Measurements from ENCODE around the gene WNT4.

DNA sequence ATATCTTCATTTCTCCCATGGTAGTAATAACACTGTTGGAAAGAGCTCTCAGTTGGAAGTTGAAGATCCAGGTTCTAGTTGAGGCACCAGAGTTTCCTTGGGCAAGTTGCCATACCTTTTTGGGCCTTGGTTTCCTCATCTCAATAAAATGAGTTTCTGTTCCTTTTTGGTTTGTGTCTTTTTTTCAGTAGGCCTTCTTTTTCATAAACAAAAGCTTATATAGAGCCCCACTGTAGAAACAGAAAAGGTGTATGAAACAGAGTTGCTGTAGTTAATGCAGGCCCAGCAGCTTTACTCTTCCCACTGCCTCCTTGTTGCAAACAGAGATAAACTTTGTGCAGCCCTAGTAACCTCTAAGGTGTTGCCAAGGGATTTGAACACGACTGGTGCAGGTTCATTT, 41.7 kb downstream of the WNT4 start:
- TF ChIP-seq, protein P1, sequence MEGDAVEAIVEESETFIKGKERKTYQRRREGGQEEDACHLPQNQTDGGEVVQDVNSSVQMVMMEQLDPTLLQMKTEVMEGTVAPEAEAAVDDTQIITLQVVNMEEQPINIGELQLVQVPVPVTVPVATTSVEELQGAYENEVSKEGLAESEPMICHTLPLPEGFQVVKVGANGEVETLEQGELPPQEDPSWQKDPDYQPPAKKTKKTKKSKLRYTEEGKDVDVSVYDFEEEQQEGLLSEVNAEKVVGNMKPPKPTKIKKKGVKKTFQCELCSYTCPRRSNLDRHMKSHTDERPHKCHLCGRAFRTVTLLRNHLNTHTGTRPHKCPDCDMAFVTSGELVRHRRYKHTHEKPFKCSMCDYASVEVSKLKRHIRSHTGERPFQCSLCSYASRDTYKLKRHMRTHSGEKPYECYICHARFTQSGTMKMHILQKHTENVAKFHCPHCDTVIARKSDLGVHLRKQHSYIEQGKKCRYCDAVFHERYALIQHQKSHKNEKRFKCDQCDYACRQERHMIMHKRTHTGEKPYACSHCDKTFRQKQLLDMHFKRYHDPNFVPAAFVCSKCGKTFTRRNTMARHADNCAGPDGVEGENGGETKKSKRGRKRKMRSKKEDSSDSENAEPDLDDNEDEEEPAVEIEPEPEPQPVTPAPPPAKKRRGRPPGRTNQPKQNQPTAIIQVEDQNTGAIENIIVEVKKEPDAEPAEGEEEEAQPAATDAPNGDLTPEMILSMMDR (IDR thresholded peaks at IDR 0.05): no peak
- TF ChIP-seq EZH2 (IDR thresholded peaks at IDR 0.05; ENCODE audit: borderline replicate concordance, insufficient read depth, low read depth, low read length, poor library complexity, severe bottlenecking): no peak
